Effector memory CD4-positive, alpha-beta T cell (primary cell): ENCODE results near the gene DLG3.

Source experiments
- DNase-seq, 3 donors: peaks; one replicate each; pipeline ENCODE4 v3.0.0-alpha.2; 2020
- H3K27ac ChIP-seq: 2 replicates; pipeline ENCODE4 v1.7.0; 2013; ENCODE audit warnings: mild to moderate bottlenecking, low read length, moderate library complexity; ENCODE audit not compliant: insufficient read depth, poor library complexity, severe bottlenecking
- H3K27me3 ChIP-seq: replicated peaks from 2 replicates; pipeline ENCODE4 v1.7.0; 2013; ENCODE audit warnings: mild to moderate bottlenecking, low read length; ENCODE audit not compliant: insufficient read depth, control insufficient read depth, poor library complexity, severe bottlenecking
- H3K36me3 ChIP-seq: 2 replicates; pipeline ENCODE4 v1.7.0; 2013; ENCODE audit warnings: mild to moderate bottlenecking, low read length, moderate library complexity; ENCODE audit not compliant: control insufficient read depth, insufficient read depth
- H3K4me1 ChIP-seq: 2 replicates; pipeline ENCODE4 v1.7.0; 2013; ENCODE audit warnings: low read length, mild to moderate bottlenecking; ENCODE audit not compliant: control insufficient read depth, insufficient read depth, poor library complexity, severe bottlenecking
- H3K4me3 ChIP-seq: 2 replicates; pipeline ENCODE4 v1.7.0; 2013; ENCODE audit warnings: low read length, low read depth, mild to moderate bottlenecking; ENCODE audit not compliant: insufficient read depth, poor library complexity, severe bottlenecking
- H3K9me3 ChIP-seq: 2 replicates; pipeline ENCODE4 v1.7.0; 2013; ENCODE audit warnings: mild to moderate bottlenecking, low read length, moderate library complexity; ENCODE audit not compliant: control insufficient read depth

The DLG3 gene

DNA sequence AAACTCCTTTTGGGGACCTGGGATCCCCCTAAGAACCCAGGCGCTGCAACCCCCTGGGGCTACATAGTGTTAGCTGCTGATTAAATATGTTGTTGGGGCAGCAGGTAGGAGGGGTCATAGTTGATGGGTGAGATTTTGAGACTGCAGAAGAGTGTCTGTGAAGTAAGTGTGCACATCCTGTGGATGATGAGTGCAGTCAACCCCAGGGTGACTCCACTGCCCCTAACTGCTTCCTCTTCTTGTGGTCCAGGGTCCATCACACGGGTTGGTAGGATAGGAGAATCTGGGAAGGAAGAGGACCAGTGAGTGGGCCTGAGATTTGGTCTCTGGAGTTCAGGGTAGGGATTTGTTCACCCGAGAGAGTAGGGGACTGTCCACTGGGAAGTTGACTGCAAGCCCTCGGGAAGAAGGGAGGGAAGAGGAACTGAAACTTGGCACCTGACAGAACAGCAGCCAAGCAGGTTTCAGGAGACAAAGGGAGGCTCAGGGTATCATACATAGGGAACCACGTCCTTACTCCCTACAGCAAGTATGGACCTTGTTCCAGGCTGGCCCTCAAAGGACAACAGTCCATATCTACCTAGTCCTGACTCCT lies 8.5 kb downstream of the DLG3 start:
- Histone ChIP-seq H3K36me3 (no peaks in the 10 kb centered on the region), H3K4me1 (peaks cover 8% of the 10 kb centered on the region), H3K4me3 (peak overlapping the region; percentile 35), H3K27ac (peak overlapping the region; percentile 45), H3K9me3 (no peaks in the 10 kb centered on the region), H3K27me3 (no peaks in the 10 kb centered on the region)
- DNase-seq = no peak

DNA sequence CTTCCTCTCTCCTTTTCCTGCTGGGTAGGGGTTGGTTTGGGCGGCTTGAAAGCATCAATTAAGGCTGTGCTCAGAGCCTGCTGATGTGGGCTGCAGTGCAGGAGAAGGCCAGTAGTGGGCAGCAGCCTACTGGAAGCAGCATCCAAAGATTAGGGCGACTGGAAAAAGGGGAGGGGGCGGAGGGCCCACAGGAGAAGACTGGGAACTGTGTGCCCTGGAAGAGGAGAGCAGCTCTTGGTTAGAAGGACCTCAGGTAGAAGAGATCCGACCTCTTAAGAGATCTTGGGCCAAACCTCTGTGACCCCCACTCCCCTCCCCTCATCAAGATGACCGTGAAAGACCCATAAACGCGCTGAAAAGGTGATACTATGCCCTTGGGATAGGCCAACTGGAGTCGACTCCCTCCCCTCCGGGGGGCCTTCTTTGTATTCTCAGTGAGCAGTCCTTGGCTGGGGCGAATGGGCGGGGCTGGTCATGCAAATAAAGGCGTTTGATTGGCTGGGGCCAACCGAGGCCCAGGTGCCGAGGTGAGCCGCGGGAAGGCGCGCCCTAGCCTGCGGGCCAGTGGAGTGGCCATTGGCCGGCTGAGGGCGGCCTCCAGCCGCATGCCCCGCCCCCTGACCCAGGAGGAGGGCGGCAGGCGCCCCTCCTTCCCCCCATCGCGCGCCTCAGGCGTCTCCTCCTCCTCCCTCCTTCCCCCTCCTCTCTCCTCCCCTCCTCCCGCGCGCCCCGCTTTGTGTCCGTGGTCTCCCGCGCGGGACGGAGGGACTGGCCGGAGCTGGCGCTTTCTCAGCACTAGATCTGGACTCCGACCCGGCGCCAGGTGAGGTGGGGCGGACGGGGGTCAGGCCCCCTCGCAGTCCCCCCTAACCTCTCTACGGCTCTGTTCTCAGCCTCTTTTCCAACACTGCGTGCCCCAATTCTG lies 10.1 kb downstream of the DLG3 start:
- H3K9me3 ChIP-seq = no peaks in the 10 kb centered on the region
- peak; percentile 70 to 76 (median 76) for DNase-seq
- H3K27ac ChIP-seq = peak overlapping the region; percentile 59
- H3K36me3 ChIP-seq = no peaks in the 10 kb centered on the region
- no peaks in the 10 kb centered on the region for H3K27me3 ChIP-seq
- H3K4me1 ChIP-seq = peaks cover 8% of the 10 kb centered on the region
- peak overlapping the region; percentile 62 for H3K4me3 ChIP-seq

DNA sequence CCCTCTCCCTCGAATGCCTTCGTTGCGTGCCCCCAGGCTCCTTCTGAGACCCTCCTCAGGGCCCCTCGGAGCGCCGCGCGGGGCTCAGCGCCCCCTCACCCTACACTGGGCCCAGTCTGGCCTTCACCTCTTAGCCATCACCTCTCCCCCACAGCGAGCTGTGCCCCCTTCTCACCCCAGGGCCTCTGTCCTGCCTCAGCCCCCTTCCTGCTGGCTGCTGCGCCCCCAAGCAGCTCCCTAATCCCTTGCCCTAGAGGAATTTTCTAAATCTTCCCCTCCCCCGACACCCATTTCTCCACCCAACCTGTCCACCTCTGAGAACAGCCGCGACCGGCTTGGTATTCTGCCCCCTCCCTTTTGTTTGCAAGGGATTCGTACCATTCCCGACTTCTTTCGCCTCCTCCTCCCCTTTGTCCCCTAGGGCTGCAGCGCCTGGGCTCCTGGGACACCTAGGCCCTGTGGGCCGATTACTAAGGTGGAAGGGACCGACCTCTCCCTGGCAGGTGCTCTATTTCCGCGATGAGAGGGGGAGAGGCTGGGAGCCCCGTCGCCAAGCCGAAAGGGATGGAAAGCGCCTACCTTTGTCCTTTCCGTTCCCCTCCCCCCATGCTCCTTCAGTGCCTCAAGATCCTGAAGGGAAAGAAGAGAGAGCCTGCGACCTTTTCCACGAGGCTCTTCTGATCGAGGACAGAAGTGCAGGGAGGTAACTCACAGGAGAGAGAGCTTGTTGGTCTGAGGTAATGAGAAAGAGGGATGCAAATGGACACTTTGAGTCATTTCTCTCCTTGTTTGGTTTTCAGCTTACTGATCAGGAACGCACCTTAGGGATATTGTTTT lies 10.9 kb downstream of the DLG3 start:
- Histone ChIP-seq H3K4me1 (peaks cover 8% of the 10 kb centered on the region), H3K9me3 (no peaks in the 10 kb centered on the region), H3K27me3 (no peaks in the 10 kb centered on the region), H3K36me3 (no peaks in the 10 kb centered on the region), H3K27ac (peak overlapping the region; percentile 59), H3K4me3 (peak overlapping the region; percentile 62)
- DNase-seq = no peak

DNA sequence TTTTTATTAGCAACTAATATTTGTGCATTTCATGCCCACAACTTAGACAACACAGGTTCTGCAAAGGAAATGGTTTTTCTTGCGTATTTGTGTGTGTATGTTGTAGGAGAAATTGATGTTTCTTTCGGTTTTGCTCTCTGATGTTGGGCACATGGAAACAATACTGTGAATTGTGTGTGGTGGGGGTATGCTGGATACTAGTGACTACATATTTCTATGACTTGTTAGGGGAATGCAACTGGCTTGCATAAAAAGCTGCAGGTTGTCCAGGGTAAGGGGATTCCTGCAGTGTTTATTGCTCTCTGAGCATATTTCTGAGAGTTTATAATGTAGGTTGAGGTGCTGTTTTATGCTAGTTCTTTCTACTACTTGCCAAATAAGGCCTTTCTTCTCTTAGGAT lies 11.6 kb downstream of the DLG3 start:
- DNase-seq = no peak
- H3K27ac ChIP-seq = no peak overlapping the region
- no peaks in the 10 kb centered on the region for H3K9me3 ChIP-seq
- peaks cover 3% of the 10 kb centered on the region for H3K36me3 ChIP-seq
- H3K4me1 ChIP-seq = peaks cover 8% of the 10 kb centered on the region
- peak overlapping the region; percentile 62 for H3K4me3 ChIP-seq
- no peaks in the 10 kb centered on the region for H3K27me3 ChIP-seq

DNA sequence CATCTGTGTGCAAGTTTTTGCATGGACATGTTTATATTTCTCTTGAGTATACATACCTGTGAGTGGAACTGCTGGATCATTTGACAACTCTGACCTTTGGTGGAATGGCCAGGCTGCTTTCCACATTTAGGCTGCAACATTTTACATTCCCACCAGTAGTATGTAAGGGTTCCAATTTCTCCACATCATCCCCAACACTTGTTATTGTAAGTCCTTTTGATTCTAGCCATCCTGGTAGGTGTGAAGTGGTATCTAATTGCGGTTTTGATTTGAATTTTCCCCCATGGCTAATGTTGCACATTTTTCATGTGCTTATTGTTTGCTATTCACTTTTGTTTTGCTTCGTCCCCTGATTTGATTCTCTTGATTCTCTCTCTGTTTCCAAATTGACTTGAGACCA lies 16.4 kb downstream of the DLG3 start:
- no peak for DNase-seq
- Histone ChIP-seq H3K9me3 (no peaks in the 10 kb centered on the region), H3K4me1 (peaks cover 4% of the 10 kb centered on the region), H3K4me3 (no peak overlapping the region), H3K27ac (no peak overlapping the region), H3K27me3 (no peaks in the 10 kb centered on the region), H3K36me3 (peaks cover 3% of the 10 kb centered on the region)

DNA sequence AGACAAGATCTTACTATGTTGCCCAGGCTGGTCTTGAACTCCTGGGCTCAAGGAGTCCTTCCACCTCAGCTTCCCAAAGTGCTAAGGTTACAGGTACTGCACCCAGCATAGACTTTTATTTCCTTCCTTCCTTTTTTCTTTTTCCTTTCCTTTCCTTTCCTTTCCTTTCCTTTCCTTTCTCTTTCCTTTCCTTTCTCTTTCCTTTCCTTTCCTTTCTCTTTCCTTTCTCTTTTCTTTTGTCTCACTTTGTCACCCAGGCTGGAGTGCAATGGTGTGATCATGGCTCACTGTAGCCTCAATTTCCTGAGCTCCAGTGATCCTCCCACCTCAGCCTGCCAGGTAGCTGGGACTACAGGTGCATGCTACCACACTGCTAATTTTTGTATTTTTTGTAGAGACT lies 19.4 kb downstream of the DLG3 start:
- Histone ChIP-seq H3K27ac (no peak overlapping the region), H3K27me3 (no peaks in the 10 kb centered on the region), H3K9me3 (no peaks in the 10 kb centered on the region), H3K36me3 (peaks cover 3% of the 10 kb centered on the region), H3K4me1 (no peaks in the 10 kb centered on the region), H3K4me3 (no peak overlapping the region)
- DNase-seq = no peak

DNA sequence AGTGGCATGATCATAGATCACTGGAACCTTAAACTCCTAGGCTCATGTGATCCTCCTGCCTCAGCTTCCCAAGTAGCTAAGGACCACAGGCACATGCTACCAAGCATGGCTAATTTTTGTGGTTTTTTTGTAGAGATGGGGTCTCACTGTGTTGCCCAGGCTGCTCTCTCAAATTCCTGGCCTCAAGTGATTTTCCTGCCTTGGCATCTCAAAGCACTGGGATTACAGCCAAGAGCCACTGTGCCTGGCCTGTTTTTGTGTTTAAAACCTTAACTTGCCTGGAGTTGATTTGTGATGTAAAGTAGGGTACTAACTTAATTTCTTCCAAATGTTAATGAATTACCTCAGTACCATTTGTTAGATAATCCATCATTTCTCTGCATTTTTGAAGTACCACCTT lies 22.3 kb downstream of the DLG3 start:
- H3K27me3 ChIP-seq = no peaks in the 10 kb centered on the region
- DNase-seq = no peak
- no peak overlapping the region for H3K27ac ChIP-seq
- H3K9me3 ChIP-seq = no peaks in the 10 kb centered on the region
- no peaks in the 10 kb centered on the region for H3K36me3 ChIP-seq
- no peaks in the 10 kb centered on the region for H3K4me1 ChIP-seq
- H3K4me3 ChIP-seq = no peak overlapping the region

DNA sequence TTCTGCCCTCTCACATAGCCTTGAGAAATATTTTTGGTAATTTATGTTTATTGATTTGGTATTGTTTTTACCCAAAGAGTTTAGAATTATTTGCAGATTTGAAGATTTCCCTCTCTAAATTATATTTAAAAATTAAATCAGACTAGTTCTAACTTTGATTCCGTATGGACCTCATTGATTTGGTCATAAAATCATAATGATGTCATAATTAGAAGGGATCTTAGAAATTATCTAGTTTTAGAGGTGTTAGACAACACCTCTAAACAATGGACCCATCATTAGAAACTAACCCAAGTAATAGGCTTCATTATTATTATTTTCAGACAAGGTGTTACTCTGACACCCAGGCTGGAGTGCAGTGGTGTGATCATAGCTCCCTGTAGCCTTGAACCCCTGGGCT lies 24.1 kb downstream of the DLG3 start:
- H3K36me3 ChIP-seq = no peaks in the 10 kb centered on the region
- no peak overlapping the region for H3K27ac ChIP-seq
- H3K9me3 ChIP-seq = no peaks in the 10 kb centered on the region
- H3K4me3 ChIP-seq = no peak overlapping the region
- H3K27me3 ChIP-seq = no peaks in the 10 kb centered on the region
- DNase-seq = no peak
- no peaks in the 10 kb centered on the region for H3K4me1 ChIP-seq

DNA sequence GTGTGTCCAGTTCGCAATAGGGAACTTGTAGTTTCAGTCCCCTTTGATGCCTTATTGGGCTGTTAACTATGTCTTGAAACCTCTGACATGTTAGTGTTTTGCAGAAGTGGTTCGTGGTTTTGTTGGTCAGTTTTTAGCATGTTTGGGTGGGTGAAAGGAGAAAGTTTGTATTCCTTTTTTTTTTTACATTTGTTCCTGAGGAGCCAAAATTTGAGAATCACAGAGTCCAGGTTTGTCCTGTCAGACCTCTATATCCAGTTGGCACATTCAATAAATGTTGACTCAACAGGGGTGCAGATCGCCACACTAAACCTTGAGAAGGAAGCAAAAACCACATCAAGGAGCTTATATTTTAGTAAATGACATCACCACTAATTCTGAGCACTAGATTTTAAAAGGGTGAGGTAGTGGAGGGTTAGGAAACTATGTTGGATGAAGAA lies 26.2 kb downstream of the DLG3 start:
- no peak overlapping the region for H3K27ac ChIP-seq
- DNase-seq = no peak

More for the DNA sequence above, 26.2 kb downstream of the DLG3 start:
- H3K4me3 ChIP-seq = no peak overlapping the region
- H3K9me3 ChIP-seq = no peaks in the 10 kb centered on the region
- H3K4me1 ChIP-seq = no peaks in the 10 kb centered on the region
- no peaks in the 10 kb centered on the region for H3K27me3 ChIP-seq
- H3K36me3 ChIP-seq = no peaks in the 10 kb centered on the region
